H9 (cell line): ENCODE results near the gene C1orf52. TPM values are rescaled to one million over a fixed set of nuclear protein-coding genes. Genes with fewer than 3 reads are reported as not detected.

Experiments
- DNase-seq: peaks from one replicate; pipeline ENCODE4 v3.0.0-alpha.2; 2017
- H2AFZ ChIP-seq: one replicate; pipeline ENCODE4 v1.6.1; 2013; ENCODE audit warnings: mild to moderate bottlenecking, low read length, control low read depth, moderate library complexity
- H2AK5ac ChIP-seq: 2 replicates; pipeline ENCODE4 v1.6.1; 2013; ENCODE audit warnings: low read length, control low read depth, mixed read lengths; ENCODE audit not compliant: insufficient read length
- H2BK120ac ChIP-seq: one replicate; pipeline ENCODE4 v1.6.1; 2013; ENCODE audit warnings: low read depth, mild to moderate bottlenecking, low read length, control low read depth, inconsistent platforms; ENCODE audit not compliant: poor library complexity, severe bottlenecking
- H2BK12ac ChIP-seq: 2 replicates; pipeline ENCODE4 v1.6.1; 2013; ENCODE audit warnings: low read length, control low read depth, mixed read lengths, low read depth; ENCODE audit not compliant: insufficient read length
- H2BK15ac ChIP-seq: 2 replicates; pipeline ENCODE4 v1.6.1; 2013; ENCODE audit warnings: low read depth, low read length, control low read depth
- H2BK20ac ChIP-seq: one replicate; pipeline ENCODE4 v1.6.1; 2013; ENCODE audit warnings: low read depth, mild to moderate bottlenecking, low read length, control low read depth, inconsistent platforms; ENCODE audit not compliant: poor library complexity, severe bottlenecking
- H2BK5ac ChIP-seq: 2 replicates; pipeline ENCODE4 v1.6.1; 2013; ENCODE audit warnings: low read length, control low read depth, mixed read lengths; ENCODE audit not compliant: insufficient read length
- H3K14ac ChIP-seq: 2 replicates; pipeline ENCODE4 v1.6.1; 2013; ENCODE audit warnings: low read length, control low read depth; ENCODE audit not compliant: insufficient read depth
- H3K18ac ChIP-seq: 2 replicates; pipeline ENCODE4 v1.6.1; 2013; ENCODE audit warnings: low read depth, mild to moderate bottlenecking, mixed read lengths, low read length, control low read depth; ENCODE audit not compliant: insufficient read length
- H3K23ac ChIP-seq: 2 replicates; pipeline ENCODE4 v1.6.1; 2013; ENCODE audit warnings: low read length, control low read depth, mixed read lengths, low read depth; ENCODE audit not compliant: insufficient read length
- H3K23me2 ChIP-seq: 2 replicates; pipeline ENCODE4 v1.6.1; 2013; ENCODE audit warnings: low read depth, mild to moderate bottlenecking, mixed read lengths, low read length, control low read depth; ENCODE audit not compliant: insufficient read length, poor library complexity, severe bottlenecking
- H3K27ac ChIP-seq: 2 replicates; pipeline ENCODE4 v1.5.1; 2013; ENCODE audit warnings: low read length, control low read depth, mixed read lengths, low read depth; ENCODE audit not compliant: insufficient read length
- H3K27me3 ChIP-seq: 2 replicates; pipeline ENCODE4 v1.6.1; 2013; ENCODE audit warnings: low read length, control low read depth, inconsistent platforms; ENCODE audit not compliant: insufficient read depth
- H3K4ac ChIP-seq: 2 replicates; pipeline ENCODE4 v1.6.1; 2013; ENCODE audit warnings: low read depth, mild to moderate bottlenecking, control low read depth, inconsistent platforms, low read length, moderate library complexity
- H3K4me1 ChIP-seq: 2 replicates; pipeline ENCODE4 v1.6.1; 2013; ENCODE audit warnings: low read length, control low read depth, inconsistent platforms; ENCODE audit not compliant: insufficient read depth
- H3K4me2 ChIP-seq: 2 replicates; pipeline ENCODE4 v1.6.1; 2013; ENCODE audit warnings: low read length, control low read depth, mixed read lengths; ENCODE audit not compliant: insufficient read length, insufficient read depth
- H3K56ac ChIP-seq: 2 replicates; pipeline ENCODE4 v1.6.1; 2013; ENCODE audit warnings: low read depth, mild to moderate bottlenecking, mixed read lengths, low read length, control low read depth; ENCODE audit not compliant: insufficient read length
- H3K79me1 ChIP-seq: 2 replicates; pipeline ENCODE4 v1.6.1; 2013; ENCODE audit warnings: low read depth, mild to moderate bottlenecking, moderate library complexity, low read length, control low read depth, inconsistent platforms; ENCODE audit not compliant: insufficient read depth, poor library complexity, severe bottlenecking
- H3K79me2 ChIP-seq: 2 replicates; pipeline ENCODE4 v1.6.1; 2013; ENCODE audit warnings: low read length, control low read depth, inconsistent platforms; ENCODE audit not compliant: insufficient read depth
- H3K9ac ChIP-seq: 2 replicates; pipeline ENCODE4 v1.6.1; 2013; ENCODE audit warnings: low read length, control low read depth, mixed read lengths; ENCODE audit not compliant: insufficient read length; ENCODE audit errors: extremely low read depth
- H3K9me3 ChIP-seq: one replicate; pipeline ENCODE4 v1.6.1; 2013; ENCODE audit warnings: low read depth, low read length, inconsistent platforms; ENCODE audit not compliant: control insufficient read depth
- H3T11ph ChIP-seq: one replicate; pipeline ENCODE4 v1.6.1; 2013; ENCODE audit warnings: mild to moderate bottlenecking, low read length, control low read depth, inconsistent platforms
- H4K20me1 ChIP-seq: one replicate; pipeline ENCODE4 v1.6.1; 2013; ENCODE audit not compliant: control insufficient read depth, insufficient read length, insufficient read depth
- H4K5ac ChIP-seq: 2 replicates; pipeline ENCODE4 v1.6.1; 2013; ENCODE audit warnings: low read depth, mild to moderate bottlenecking, mixed read lengths, low read length, control low read depth; ENCODE audit not compliant: insufficient read length
- H4K8ac ChIP-seq: replicated peaks from 2 replicates; pipeline ENCODE4 v1.6.1; 2013; ENCODE audit warnings: low read length, control low read depth, mixed read lengths, low read depth; ENCODE audit not compliant: insufficient read length
- H4K91ac ChIP-seq: 2 replicates; pipeline ENCODE4 v1.6.1; 2013; ENCODE audit warnings: low read depth, mild to moderate bottlenecking, moderate library complexity, mixed read lengths, low read length, control low read depth; ENCODE audit not compliant: insufficient read length
- H3K27ac Mint-ChIP-seq, 3 experiments: 2 replicates in 2 of 3; 3 replicates in 1 of 3; pipeline ENCODE4 v1.8.0; 2020 to 2021; ENCODE audit warnings: mixed read lengths in 3 of 3, mild to moderate bottlenecking in 1 of 3, moderate library complexity in 1 of 3
- H3K27me3 Mint-ChIP-seq: 2 replicates; pipeline ENCODE4 v1.8.0; 2021; ENCODE audit warnings: low read depth, mild to moderate bottlenecking, moderate library complexity, mixed read lengths
- H3K36me3 Mint-ChIP-seq, 3 experiments: 2 replicates in 2 of 3; 3 replicates in 1 of 3; pipeline ENCODE4 v1.8.0; 2020 to 2021; ENCODE audit warnings: low read depth in 3 of 3, mixed read lengths in 3 of 3; ENCODE audit not compliant: insufficient read depth in 1 of 3
- H3K4me1 Mint-ChIP-seq, 2 experiments: 2 replicates each; pipeline ENCODE4 v1.8.0; 2020; ENCODE audit warnings: mixed read lengths in 2 of 2
- H3K4me3 Mint-ChIP-seq, 2 experiments: 2 replicates in 1 of 2; 3 replicates in 1 of 2; pipeline ENCODE4 v1.8.0; 2020 to 2021; ENCODE audit warnings: mild to moderate bottlenecking in 2 of 2, mixed read lengths in 2 of 2, moderate library complexity in 1 of 2
- H3K9me3 Mint-ChIP-seq, 2 experiments: 2 replicates in 1 of 2; 3 replicates in 1 of 2; pipeline ENCODE4 v1.8.0; 2020; ENCODE audit warnings: mild to moderate bottlenecking in 2 of 2, mixed read lengths in 2 of 2, moderate library complexity in 1 of 2
- CTCF ChIP-seq: fragments of 200-600 bp; sonication (generic); conservative IDR thresholded peaks from 3 replicates; pipeline ENCODE4 v1.8.0; 2021; ENCODE audit warnings: antibody characterized with exemption, mild to moderate bottlenecking
- total RNA-seq: library from RNA; stranded (reverse); gene quantifications from 2 replicates; pipeline ENCODE4 v1.2.1, GENCODE V29; 2021

Gene C1orf52
- total RNA-seq, 1 experiment from 2014 or later = 45.1 TPM

GRCh38 chr1:85262985-85263384 is 3.5 kb upstream of the C1orf52 start:
- H2AK5ac ChIP-seq = no peak overlapping the region
- no peaks in the 10 kb centered on the region; the same call in none of the 2 replicates for H3K27me3 Mint-ChIP-seq
- H3K9me3 ChIP-seq = peaks cover 19% of the 10 kb centered on the region
- no peak overlapping the region for H4K8ac ChIP-seq
- H2BK120ac ChIP-seq = no peak overlapping the region
- H3T11ph ChIP-seq = no peak overlapping the region
- H3K27ac Mint-ChIP-seq = no peak overlapping the region
- H3K23me2 ChIP-seq = peaks cover 2% of the 10 kb centered on the region
- no peak for DNase-seq
- H3K56ac ChIP-seq = no peak overlapping the region
- no peak for TF ChIP-seq CTCF
- no peak overlapping the region for H4K5ac ChIP-seq
- no peak overlapping the region for H3K4ac ChIP-seq
- H2BK12ac ChIP-seq = no peak overlapping the region
- H3K27ac ChIP-seq = no peak overlapping the region
- H3K23ac ChIP-seq = no peak overlapping the region
- H2BK5ac ChIP-seq = no peak overlapping the region
- H3K4me1 Mint-ChIP-seq = peaks cover 12 to 13% of the 10 kb centered on the region in 2 experiments
- no peaks in the 10 kb centered on the region for H3K79me1 ChIP-seq
- peaks cover 4% of the 10 kb centered on the region; the same call in 1 of the 2 replicates for H3K79me2 ChIP-seq
- no peak overlapping the region for H3K4me3 Mint-ChIP-seq
- H2BK20ac ChIP-seq = no peak overlapping the region
- H3K9me3 Mint-ChIP-seq = peaks cover 22 to 24% of the 10 kb centered on the region in 2 experiments
- H4K20me1 ChIP-seq = no peaks in the 10 kb centered on the region
- H3K14ac ChIP-seq = no peak overlapping the region
- no peaks in the 10 kb centered on the region for H3K4me1 ChIP-seq
- H2AFZ ChIP-seq = no peak overlapping the region
- H4K91ac ChIP-seq = no peak overlapping the region
- peaks cover 38 to 68% (median 67%) of the 10 kb centered on the region in 3 experiments for H3K36me3 Mint-ChIP-seq
- no peak overlapping the region for H2BK15ac ChIP-seq
- no peak overlapping the region for H3K4me2 ChIP-seq
- no peak overlapping the region for H3K9ac ChIP-seq
- H3K27me3 ChIP-seq = no peaks in the 10 kb centered on the region
- no peak overlapping the region for H3K18ac ChIP-seq
